K562 (cell line): ENCODE results near the gene CDSN. TPM values are rescaled to one million over a fixed set of nuclear protein-coding genes. Genes with fewer than 3 reads are reported as not detected.

ENCODE experiments used
- ATAC-seq: fragments of 200-7000 bp; cut with Tn5 transposase; 3 replicates; pipeline ENCODE4 v1.9.1; 2020; ENCODE audit warnings: moderate library complexity
- BruUV-seq: library from RNA; stranded (reverse); fragments of 400-500 nt; replicated peaks from 2 replicates; lab custom pipeline; 2021; lab: Mats Ljungman, UMichigan
- CTCF ChIA-PET: fragments of 300-600 bp; formaldehyde crosslinking; extraction: SDS; loops from one replicate; lab custom pipeline; 2021; ENCODE audit warnings: low intra/inter-chr PET ratio; lab: Yijun Ruan, JAX
- POLR2A ChIA-PET: fragments of 300-600, 350-650 bp; sonication (Branson Sonifier 250); formaldehyde crosslinking; extraction: SDS; loops from one replicate; lab custom pipeline; 2021; ENCODE audit warnings: antibody characterized with exemption, inconsistent platforms; lab: Yijun Ruan, JAX
- DNase-seq, 4 experiments: peaks; one replicate each; pipeline versions ENCODE4 v3.0.0 to v3.0.0-alpha.2; 2011 to 2018; ENCODE audit warnings: low spot score in 3 of 4, mixed read lengths in 3 of 4; ENCODE audit errors: extremely low read depth in 1 of 4
- FAIRE-seq: peaks from 2 replicates; lab custom pipeline; 2011; peaks lifted over from hg19 to GRCh38; lab: Jason Lieb, UNC
- H2AFZ ChIP-seq: 2 replicates; pipeline ENCODE4 v1.6.0; 2011; ENCODE audit warnings: low read depth, low read length, control low read depth, inconsistent platforms
- H3K27ac ChIP-seq: fragments of 200-600 bp; 3 replicates; pipeline ENCODE4 v1.8.0; 2011; ENCODE audit warnings: low read depth, mild to moderate bottlenecking, control low read depth, inconsistent platforms, low read length, moderate library complexity, mixed read lengths; ENCODE audit errors: extremely low read depth
- H3K27me3 ChIP-seq, 2 experiments: fragments of 300-600 bp in 1 of 2; 2 replicates in 1 of 2; 3 replicates in 1 of 2; pipeline versions ENCODE4 v1.6.0 to v1.8.0; 2011; ENCODE audit warnings: inconsistent platforms in 2 of 2, low read length in 2 of 2, mild to moderate bottlenecking in 1 of 2, mixed read lengths in 1 of 2, moderate library complexity in 1 of 2; ENCODE audit not compliant: control insufficient read depth in 2 of 2, insufficient read depth in 2 of 2
- H3K36me3 ChIP-seq: fragments of 300-600 bp; 3 replicates; pipeline ENCODE4 v1.8.0; 2011; ENCODE audit warnings: mild to moderate bottlenecking, low read length, inconsistent platforms; ENCODE audit not compliant: control insufficient read depth, insufficient read depth
- H3K4me1 ChIP-seq, 2 experiments: fragments of 200-600 bp in 1 of 2; replicated peaks in 1 of 2; 2 replicates in 1 of 2; 3 replicates in 1 of 2; pipeline versions ENCODE4 v1.5.1 to v1.8.0; 2011; ENCODE audit warnings: inconsistent platforms in 2 of 2, low read length in 2 of 2, mild to moderate bottlenecking in 1 of 2, mixed read lengths in 1 of 2, moderate library complexity in 1 of 2; ENCODE audit not compliant: control insufficient read depth in 2 of 2, insufficient read depth in 2 of 2
- H3K4me2 ChIP-seq: 2 replicates; pipeline ENCODE4 v1.6.1; 2011; ENCODE audit warnings: low read length, control low read depth, inconsistent platforms, mixed read lengths; ENCODE audit not compliant: insufficient read depth
- H3K4me3 ChIP-seq: fragments of 200-600 bp; sonication (generic), shearing (Covaris generic); 2 replicates; pipeline ENCODE4 v1.5.1; 2016; ENCODE audit warnings: control low read depth, inconsistent platforms
- H3K79me2 ChIP-seq: fragments of 200-600 bp; 3 replicates; pipeline ENCODE4 v1.8.0; 2011; ENCODE audit warnings: low read length, inconsistent platforms; ENCODE audit not compliant: control insufficient read depth, insufficient read depth
- H3K9ac ChIP-seq, 2 experiments: 2 replicates each; pipeline versions ENCODE4 v1.6.0 to v1.6.1; 2011; ENCODE audit warnings: low read depth in 2 of 2, low read length in 2 of 2, control low read depth in 1 of 2, inconsistent platforms in 1 of 2, mild to moderate bottlenecking in 1 of 2, mixed read lengths in 1 of 2; ENCODE audit not compliant: insufficient read depth in 1 of 2
- H3K9me1 ChIP-seq: one replicate; pipeline ENCODE4 v1.6.0; 2011; ENCODE audit warnings: inconsistent platforms, mild to moderate bottlenecking, low read length, moderate library complexity; ENCODE audit not compliant: control insufficient read depth, insufficient read depth
- H3K9me3 ChIP-seq: replicated peaks from 2 replicates; pipeline ENCODE4 v1.5.1; 2011; ENCODE audit warnings: low read depth, low read length, inconsistent platforms; ENCODE audit not compliant: control insufficient read depth, insufficient read depth
- H4K20me1 ChIP-seq: replicated peaks from 2 replicates; pipeline ENCODE4 v1.6.1; 2011; ENCODE audit warnings: low read length, inconsistent platforms, mixed read lengths; ENCODE audit not compliant: control insufficient read depth, insufficient read depth
- BRD4 ChIP-seq: fragments of 200-600 bp; sonication (generic); IDR thresholded peaks from 2 replicates; pipeline ENCODE4 v1.6.1; 2017; ENCODE audit warnings: inconsistent platforms
- BRF1 ChIP-seq: IDR thresholded peaks from 3 replicates; pipeline ENCODE4 v1.6.1; 2011; ENCODE audit warnings: borderline replicate concordance, mild to moderate bottlenecking; ENCODE audit not compliant: insufficient read length; ENCODE audit errors: extremely low read depth
- NFIX ChIP-seq: fragments of 250-450 bp; sonication (Bioruptor Pico); IDR thresholded peaks from 2 replicates; pipeline ENCODE4 v1.4.0; 2020; ENCODE audit warnings: low read depth, mild to moderate bottlenecking, moderate library complexity
- POLR2G ChIP-seq: fragments of 200-400 bp; formaldehyde crosslinking; IDR thresholded peaks from 2 replicates; pipeline ENCODE4 v1.6.1; 2017; ENCODE audit warnings: low read depth, mild to moderate bottlenecking, antibody characterized with exemption, low read length, moderate library complexity
- SRSF9 ChIP-seq: fragments of 200-400 bp; formaldehyde crosslinking; IDR thresholded peaks from 2 replicates; pipeline ENCODE4 v1.6.1; 2017; ENCODE audit warnings: low read depth, low read length, borderline replicate concordance
- ZNF121 ChIP-seq: sonication (generic); formaldehyde crosslinking; conservative IDR thresholded peaks from 2 replicates; pipeline ENCODE4 v1.8.0; 2022; ENCODE audit warnings: missing genetic modification reagents
- ZNF77 ChIP-seq: fragments of 250-450 bp; sonication (Bioruptor Pico); IDR thresholded peaks from 2 replicates; pipeline ENCODE4 v1.5.0; 2020
- WGBS: fragments of 100-300 bp; shearing (Covaris generic); methylation state at CpG from one replicate; pipeline ENCODE4 v1.1.6; 2016; ENCODE audit warnings: low coverage, mixed read lengths; ENCODE audit not compliant: insufficient coverage; ENCODE audit errors: missing lambda C conversion rate; 5-methylcytosine and 5-hydroxymethylcytosine counted together
- in situ Hi-C: fragments of 300-500 bp; cut with MboI; formaldehyde crosslinking; loops from 4 replicates; pipeline ENCODE4 v1.15.0; 2018; ENCODE audit warnings: inconsistent platforms, mixed read lengths
- intact Hi-C: fragments of 100-400 bp; cut with micrococcal nuclease; formaldehyde crosslinking; loops from 2 replicates; pipeline ENCODE4 v1.14.2; 2022
- polyA plus RNA-seq, 8 experiments: library from polyadenylated mRNA; depleted of rRNA in 4 of 8; stranded (reverse) in 5 of 8; unstranded in 3 of 8; fragments of >200 nt; fragmentation: Nextera tagmentation in 2 of 8; fragmentation: Illumina TruSeq in 1 of 8; extraction: Ambion mirVana in 2 of 8; extraction: Trizol in 1 of 8; gene quantifications; 2 replicates each; pipeline versions ENCODE4 v1.2.1 to v1.2.3, GENCODE V29; 2011 to 2014; ENCODE audit warnings: inconsistent platforms in 1 of 8, missing spikeins in 1 of 8
- total RNA-seq, 7 experiments: library from RNA; depleted of rRNA in 6 of 7; stranded (reverse); fragments of >200 nt in 6 of 7; fragmentation: Illumina TruSeq in 2 of 7; extraction: Trizol in 2 of 7; gene quantifications; 2 replicates each; pipeline versions ENCODE4 v1.2.1 to v1.2.3, GENCODE V29; 2011 to 2021; ENCODE audit warnings: low replicate concordance in 1 of 7

The CDSN gene
- total and polyA plus RNA-seq, 9 of the 15 experiments (the other 6 are each of a cell fraction or from before 2014, with no cell fraction given) = not detected

DNA sequence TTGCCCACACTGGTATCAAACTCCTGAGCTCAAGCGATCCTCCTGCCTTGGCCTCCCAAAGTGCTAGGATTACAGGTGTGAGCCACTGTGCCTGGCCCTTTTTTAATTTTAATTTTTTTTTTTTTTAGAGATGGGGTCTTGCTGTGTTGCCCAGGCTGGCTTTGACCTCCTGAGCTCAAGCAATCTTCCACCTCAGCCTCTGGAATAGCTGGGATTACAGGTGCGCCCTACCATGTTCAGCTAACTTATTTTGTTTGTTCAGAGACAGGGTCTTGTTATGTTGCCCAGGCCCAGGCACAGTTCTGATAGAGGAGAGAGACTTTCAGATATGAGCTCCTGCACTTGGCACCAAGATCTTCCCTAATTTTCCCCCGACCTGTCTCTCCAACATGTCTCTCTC, 10.5 kb upstream of the CDSN start:
- no TSS peak for BruUV-seq
- Histone ChIP-seq H3K27me3 (peaks cover 19 to 57% of the 10 kb centered on the region in 2 experiments), H3K9ac (no peak overlapping the region), H4K20me1 (peaks cover 11% of the 10 kb centered on the region; the same call in 1 of the 2 replicates), H3K4me2 (no peak overlapping the region), H3K4me1 (peaks cover 6 to 8% of the 10 kb centered on the region in 2 experiments; a peak in 4 of 5 replicates), H3K27ac (no peak overlapping the region), H3K79me2 (no peaks in the 10 kb centered on the region), H3K9me3 (no peaks in the 10 kb centered on the region), H3K4me3 (no peak overlapping the region), H3K9me1 (no peaks in the 10 kb centered on the region), H3K36me3 (no peaks in the 10 kb centered on the region), H2AFZ (no peak overlapping the region)
- WGBS = 3% methylated on average over 3 of the region's 3 CpGs
- ChIA-PET POLR2A (interaction anchor here (0.8 kb wide), 1 partner anchor 16 kb away, joined by 3 read pairs; no protein-coding TSS in a partner anchor), CTCF (interaction anchor here (0.6 kb wide), 1 partner anchor 660 kb away, joined by 4 read pairs; no protein-coding TSS in a partner anchor)
- intact Hi-C loops (no loop called here), in situ Hi-C loops (no loop called here)
- ATAC-seq (no peak), DNase-seq (no peak), FAIRE-seq (no peak)
- peak; percentile 54; the same call in 1 of the 2 replicates for TF ChIP-seq ZNF121 (CRISPR knock-in tag)
- TF ChIP-seq BRF1 = no peak

DNA sequence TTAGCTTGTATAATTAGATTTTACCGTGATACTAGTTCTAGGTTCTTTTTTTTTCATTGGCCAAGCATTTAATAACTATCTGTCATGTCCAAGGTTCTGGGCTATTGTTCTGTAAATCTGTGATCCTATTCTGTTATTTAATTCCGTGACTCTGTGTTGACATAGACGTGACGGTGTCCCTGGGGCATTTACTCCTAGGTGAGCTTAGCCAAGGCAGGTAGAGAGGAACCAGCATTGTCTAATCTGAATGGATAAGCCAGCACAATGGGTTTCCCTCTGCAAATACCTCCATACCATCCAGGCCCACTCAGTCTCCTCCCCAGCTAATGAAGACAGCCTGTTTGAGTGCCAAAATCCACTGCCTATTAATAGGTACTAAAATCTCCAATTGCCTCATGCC, 8.9 kb upstream of the CDSN start:
- no peaks in the 10 kb centered on the region for H3K9me3 ChIP-seq
- peaks cover 20 to 59% of the 10 kb centered on the region in 2 experiments; a peak in 4 of 5 replicates for H3K27me3 ChIP-seq
- H2AFZ ChIP-seq = no peak overlapping the region
- H3K9ac ChIP-seq = no peak overlapping the region
- in situ Hi-C loops (no loop called here), intact Hi-C loops (loop anchor here (2.0 kb wide), 1 partner anchor 64 kb away; no protein-coding TSS in a partner anchor)
- TF ChIP-seq ZNF77 = no peak
- TF ChIP-seq BRD4 = no peak
- no peak for TF ChIP-seq NFIX
- no peak for TF ChIP-seq POLR2G
- no peak for TF ChIP-seq SRSF9
- no peaks in the 10 kb centered on the region for H3K36me3 ChIP-seq
- FAIRE-seq = no peak
- H3K4me2 ChIP-seq = no peak overlapping the region
- no peak overlapping the region for H3K27ac ChIP-seq
- H3K4me3 ChIP-seq = no peak overlapping the region
- H3K79me2 ChIP-seq = no peaks in the 10 kb centered on the region
- no peak for DNase-seq
- no peak for ATAC-seq
- CTCF ChIA-PET = interaction anchor here (1.0 to 1.9 kb wide), 2 partner anchors 64 to 214 kb away, joined by 3 to 10 read pairs; partner anchors contain the start of gene VARS2
- 3% methylated on average over 4 of the region's 4 CpGs for WGBS
- no peaks in the 10 kb centered on the region for H3K9me1 ChIP-seq
- peaks cover 6 to 8% of the 10 kb centered on the region in 2 experiments; a peak in 4 of 5 replicates for H3K4me1 ChIP-seq
- peaks cover 11% of the 10 kb centered on the region; the same call in 1 of the 2 replicates for H4K20me1 ChIP-seq
- POLR2A ChIA-PET = interaction anchor here (0.6 to 1.0 kb wide), 7 partner anchors 11 to 256 kb away, joined by 3 to 5 read pairs (median 3); no protein-coding TSS in a partner anchor
- no TSS peak for BruUV-seq
